ENCODE data around the gene INHBB.

DNA sequence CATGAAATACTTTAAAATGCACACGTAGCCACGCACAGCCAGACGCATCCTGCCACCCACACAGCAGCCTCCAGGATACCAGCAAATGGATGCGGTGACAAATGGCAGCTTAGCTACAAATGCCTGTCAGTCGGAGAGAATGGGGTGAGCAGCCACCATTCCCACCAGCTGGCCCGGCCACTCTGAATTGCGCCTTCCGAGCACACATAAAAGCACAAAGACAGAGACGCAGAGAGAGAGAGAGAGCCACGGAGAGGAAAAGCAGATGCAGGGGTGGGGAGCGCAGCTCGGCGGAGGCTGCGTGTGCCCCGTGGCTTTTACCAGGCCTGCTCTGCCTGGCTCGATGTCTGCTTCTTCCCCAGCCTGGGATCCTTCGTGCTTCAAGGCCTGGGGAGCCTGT is 4.1 kb downstream of the INHBB start:
- TF ChIP-seq, protein P1, sequence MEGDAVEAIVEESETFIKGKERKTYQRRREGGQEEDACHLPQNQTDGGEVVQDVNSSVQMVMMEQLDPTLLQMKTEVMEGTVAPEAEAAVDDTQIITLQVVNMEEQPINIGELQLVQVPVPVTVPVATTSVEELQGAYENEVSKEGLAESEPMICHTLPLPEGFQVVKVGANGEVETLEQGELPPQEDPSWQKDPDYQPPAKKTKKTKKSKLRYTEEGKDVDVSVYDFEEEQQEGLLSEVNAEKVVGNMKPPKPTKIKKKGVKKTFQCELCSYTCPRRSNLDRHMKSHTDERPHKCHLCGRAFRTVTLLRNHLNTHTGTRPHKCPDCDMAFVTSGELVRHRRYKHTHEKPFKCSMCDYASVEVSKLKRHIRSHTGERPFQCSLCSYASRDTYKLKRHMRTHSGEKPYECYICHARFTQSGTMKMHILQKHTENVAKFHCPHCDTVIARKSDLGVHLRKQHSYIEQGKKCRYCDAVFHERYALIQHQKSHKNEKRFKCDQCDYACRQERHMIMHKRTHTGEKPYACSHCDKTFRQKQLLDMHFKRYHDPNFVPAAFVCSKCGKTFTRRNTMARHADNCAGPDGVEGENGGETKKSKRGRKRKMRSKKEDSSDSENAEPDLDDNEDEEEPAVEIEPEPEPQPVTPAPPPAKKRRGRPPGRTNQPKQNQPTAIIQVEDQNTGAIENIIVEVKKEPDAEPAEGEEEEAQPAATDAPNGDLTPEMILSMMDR (IDR thresholded peaks at IDR 0.05) = no peak
- no peak for TF ChIP-seq POLR2A (IDR thresholded peaks at IDR 0.05)
